ENCODE measurements around the gene BHLHE23. TPM values are rescaled to one million over a fixed set of nuclear protein-coding genes. Genes with fewer than 3 reads are reported as not detected.

The BHLHE23 gene
- total and polyA plus RNA-seq, 4 donors, result not detected

GRCh38 chr20:62956387-62957135, 50.2 kb downstream of the BHLHE23 start:
- 92 to 95% methylated on average over 25 of the region's 25 CpGs for WGBS, 2 donors
- Histone ChIP-seq H3K9ac (ENCODE audit: insufficient read depth in 1 of 2, low read length in 2 of 2) (no peak overlapping the region), H3K27ac (ENCODE audit: low read depth in 1 of 2, low read length in 1 of 2) (no peak overlapping the region), H3K4me3 (no peak overlapping the region), H3K27me3 (ENCODE audit: control insufficient read depth in 3 of 3, insufficient read depth in 3 of 3, low read length in 2 of 3) (no peaks in the 10 kb centered on the region), H3K9me3 (ENCODE audit: control insufficient read depth in 4 of 4, insufficient read depth in 3 of 4, low read length in 3 of 4) (no peaks in the 10 kb centered on the region), H3K36me3 (ENCODE audit: control insufficient read depth in 4 of 4, insufficient read depth in 4 of 4, low read length in 4 of 4) (peaks cover 0 to 2% (median 0%) of the 10 kb centered on the region in 4 donors), H3K4me1 (ENCODE audit: control insufficient read depth in 5 of 5, insufficient read depth in 5 of 5, low read length in 5 of 5) (peaks cover 0 to 23% (median 20%) of the 10 kb centered on the region in 5 donors)
- DNase-seq (no peak), ATAC-seq (ENCODE audit: insufficient read depth, low FRiP score) (no peak)
- TF ChIP-seq, protein P1, sequence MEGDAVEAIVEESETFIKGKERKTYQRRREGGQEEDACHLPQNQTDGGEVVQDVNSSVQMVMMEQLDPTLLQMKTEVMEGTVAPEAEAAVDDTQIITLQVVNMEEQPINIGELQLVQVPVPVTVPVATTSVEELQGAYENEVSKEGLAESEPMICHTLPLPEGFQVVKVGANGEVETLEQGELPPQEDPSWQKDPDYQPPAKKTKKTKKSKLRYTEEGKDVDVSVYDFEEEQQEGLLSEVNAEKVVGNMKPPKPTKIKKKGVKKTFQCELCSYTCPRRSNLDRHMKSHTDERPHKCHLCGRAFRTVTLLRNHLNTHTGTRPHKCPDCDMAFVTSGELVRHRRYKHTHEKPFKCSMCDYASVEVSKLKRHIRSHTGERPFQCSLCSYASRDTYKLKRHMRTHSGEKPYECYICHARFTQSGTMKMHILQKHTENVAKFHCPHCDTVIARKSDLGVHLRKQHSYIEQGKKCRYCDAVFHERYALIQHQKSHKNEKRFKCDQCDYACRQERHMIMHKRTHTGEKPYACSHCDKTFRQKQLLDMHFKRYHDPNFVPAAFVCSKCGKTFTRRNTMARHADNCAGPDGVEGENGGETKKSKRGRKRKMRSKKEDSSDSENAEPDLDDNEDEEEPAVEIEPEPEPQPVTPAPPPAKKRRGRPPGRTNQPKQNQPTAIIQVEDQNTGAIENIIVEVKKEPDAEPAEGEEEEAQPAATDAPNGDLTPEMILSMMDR (IDR thresholded peaks at IDR 0.05; ENCODE audit: control extremely low read depth, extremely low read depth), result no peak

Other genes with a start within 250 kb of the BHLHE23 start
- 10 to 100 TPM in 1 of 2 donors, 1 to 10 TPM in 1; 7.5 to 12.5 TPM for gene MRGBP, start 210.5 kb downstream of the BHLHE23 start, total RNA-seq
- gene MRGBP, start 210.5 kb downstream of the BHLHE23 start, polyA plus RNA-seq, result 10 to 100 TPM in 1 of 2 donors, 1 to 10 TPM in 1; 7.4 to 10.3 TPM
- 10 to 100 TPM; 38.0 to 60.6 TPM for gene OGFR, start 202.1 kb downstream of the BHLHE23 start, total RNA-seq
- 10 to 100 TPM; 67.2 to 73.1 TPM for gene OGFR, start 202.1 kb downstream of the BHLHE23 start, polyA plus RNA-seq
- 10 to 100 TPM in 1 of 2 donors, under 1 TPM in 1; 0.55 to 26.1 TPM for gene COL9A3, start 189.9 kb downstream of the BHLHE23 start, total RNA-seq
- gene COL9A3, start 189.9 kb downstream of the BHLHE23 start, polyA plus RNA-seq, result 1 to 10 TPM; 3.7 to 4.2 TPM
- 1 to 10 TPM; 8.2 to 8.6 TPM for gene TCFL5, start 145.1 kb downstream of the BHLHE23 start, total RNA-seq
- gene TCFL5, start 145.1 kb downstream of the BHLHE23 start, polyA plus RNA-seq, result 1 to 10 TPM; 3.8 to 3.9 TPM
- 10 to 100 TPM; 50.4 to 71.2 TPM for gene DIDO1, start 80.5 kb downstream of the BHLHE23 start, total RNA-seq
- gene DIDO1, start 80.5 kb downstream of the BHLHE23 start, polyA plus RNA-seq, result 10 to 100 TPM; 19.6 to 21.2 TPM
- gene GID8, start 68.8 kb downstream of the BHLHE23 start, total RNA-seq, result 10 to 100 TPM; 31.2 to 35.4 TPM
- gene GID8, start 68.8 kb downstream of the BHLHE23 start, polyA plus RNA-seq, result 10 to 100 TPM; 11.0 to 16.2 TPM
- 10 to 100 TPM in 1 of 2 donors, 1 to 10 TPM in 1; 2.4 to 17.3 TPM for gene SLC17A9, start 54.3 kb downstream of the BHLHE23 start, total RNA-seq
- 1 to 10 TPM; 9.2 to 9.9 TPM for gene SLC17A9, start 54.3 kb downstream of the BHLHE23 start, polyA plus RNA-seq
- gene YTHDF1, start 209.2 kb upstream of the BHLHE23 start, total RNA-seq, result 10 to 100 TPM; 23.7 to 33.8 TPM
- 10 to 100 TPM; 21.9 to 24.4 TPM for gene YTHDF1, start 209.2 kb upstream of the BHLHE23 start, polyA plus RNA-seq
- gene BIRC7, start 228.9 kb upstream of the BHLHE23 start, total RNA-seq, result under 1 TPM in 1 of 2 donors, not detected in 1; 0.71 TPM
- gene BIRC7, start 228.9 kb upstream of the BHLHE23 start, polyA plus RNA-seq, result 1 to 10 TPM in 1 of 2 donors, under 1 TPM in 1; 0.57 to 1.2 TPM
- gene NKAIN4, start 247.5 kb upstream of the BHLHE23 start, total RNA-seq, result 1 to 10 TPM in 1 of 2 donors, not detected in 1; 1.7 TPM
- under 1 TPM in 1 of 2 donors, not detected in 1; 0.10 TPM for gene NKAIN4, start 247.5 kb upstream of the BHLHE23 start, polyA plus RNA-seq